ENCODE results near the gene RIT2.

- no peak for TF ChIP-seq CTCF (IDR thresholded peaks at IDR 0.05)
- TF ChIP-seq POLR2A (IDR thresholded peaks at IDR 0.05), result no peak
Measured at GRCh38 chr18:42931491-42931890, 184.0 kb downstream of the RIT2 start.

All from heart left ventricle (tissue), 13 donors.